ENCODE measurements around the gene IFNW1.
A peak's percentile ranks its signal among the peaks of the same experiment; 100 is the strongest.

Gene IFNW1

DNA sequence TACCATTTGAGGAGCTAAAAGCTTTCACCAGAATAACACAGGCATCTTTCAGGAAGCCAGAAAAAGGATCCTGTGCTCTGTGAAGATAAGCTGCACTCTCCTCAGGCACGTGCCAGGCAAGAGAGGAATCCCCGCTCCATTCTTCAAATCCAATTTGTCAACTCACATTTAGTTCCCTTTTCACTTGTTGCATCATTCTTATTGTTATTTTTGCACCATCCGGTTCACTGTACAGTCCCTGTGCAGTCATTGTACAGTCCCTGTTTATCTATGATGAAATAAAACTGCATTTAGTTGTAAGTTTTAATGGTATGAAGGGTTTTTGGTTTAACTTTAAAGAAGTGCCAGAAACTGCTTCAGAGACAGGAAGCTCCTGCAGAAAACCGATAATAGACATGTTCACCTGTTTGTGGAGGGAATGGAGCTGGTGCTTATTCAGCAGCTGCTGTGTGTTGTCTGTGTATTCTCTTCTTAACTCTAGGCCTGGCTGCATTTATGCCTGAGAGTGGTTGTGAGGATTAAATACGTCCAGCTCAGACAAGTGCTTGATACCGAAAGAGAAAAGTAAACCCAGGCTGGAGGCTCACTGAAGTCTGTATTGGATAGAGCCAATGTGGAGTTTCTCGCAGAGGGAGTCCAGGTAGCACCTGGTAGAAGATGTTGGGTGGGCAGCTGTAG lies 22.4 kb downstream of the IFNW1 start:
- H3K27ac ChIP-seq: peak overlapping the region; percentile 65
- no peaks in the 10 kb centered on the region for H3K36me3 ChIP-seq
- no peaks in the 10 kb centered on the region for H3K27me3 ChIP-seq
- TF ChIP-seq, protein P1, sequence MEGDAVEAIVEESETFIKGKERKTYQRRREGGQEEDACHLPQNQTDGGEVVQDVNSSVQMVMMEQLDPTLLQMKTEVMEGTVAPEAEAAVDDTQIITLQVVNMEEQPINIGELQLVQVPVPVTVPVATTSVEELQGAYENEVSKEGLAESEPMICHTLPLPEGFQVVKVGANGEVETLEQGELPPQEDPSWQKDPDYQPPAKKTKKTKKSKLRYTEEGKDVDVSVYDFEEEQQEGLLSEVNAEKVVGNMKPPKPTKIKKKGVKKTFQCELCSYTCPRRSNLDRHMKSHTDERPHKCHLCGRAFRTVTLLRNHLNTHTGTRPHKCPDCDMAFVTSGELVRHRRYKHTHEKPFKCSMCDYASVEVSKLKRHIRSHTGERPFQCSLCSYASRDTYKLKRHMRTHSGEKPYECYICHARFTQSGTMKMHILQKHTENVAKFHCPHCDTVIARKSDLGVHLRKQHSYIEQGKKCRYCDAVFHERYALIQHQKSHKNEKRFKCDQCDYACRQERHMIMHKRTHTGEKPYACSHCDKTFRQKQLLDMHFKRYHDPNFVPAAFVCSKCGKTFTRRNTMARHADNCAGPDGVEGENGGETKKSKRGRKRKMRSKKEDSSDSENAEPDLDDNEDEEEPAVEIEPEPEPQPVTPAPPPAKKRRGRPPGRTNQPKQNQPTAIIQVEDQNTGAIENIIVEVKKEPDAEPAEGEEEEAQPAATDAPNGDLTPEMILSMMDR (IDR thresholded peaks at IDR 0.05): no peak
- H3K4me3 ChIP-seq (ENCODE audit: low read depth in 1 of 2, low read length in 1 of 2): peak overlapping the region in 1 of 2 experiments; percentile 11
- no peaks in the 10 kb centered on the region for H3K9me3 ChIP-seq
- H3K4me1 ChIP-seq (ENCODE audit: control insufficient read depth in 1 of 2, insufficient read depth in 1 of 2, low read depth in 1 of 2, low read length in 1 of 2): peaks cover 13 to 19% of the 10 kb centered on the region in 2 experiments

DNA sequence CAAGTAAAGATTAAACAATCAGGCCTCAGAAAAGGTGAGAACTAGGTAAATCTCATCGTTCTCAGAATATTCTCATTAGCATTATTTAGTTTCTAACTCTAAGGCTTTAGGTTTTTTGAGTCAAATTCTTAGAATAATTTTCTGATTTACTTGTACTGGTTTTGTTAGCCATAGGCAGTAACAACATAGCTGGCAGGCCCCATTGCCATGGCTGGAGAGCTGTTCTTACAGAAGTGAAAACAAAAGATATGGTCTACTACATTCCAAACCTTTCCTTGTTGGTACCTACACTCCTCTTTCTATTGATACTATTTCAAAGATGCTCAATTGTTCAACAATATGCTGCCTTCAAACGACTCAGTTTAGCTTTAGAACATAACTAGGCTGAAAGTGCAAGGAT lies 27.3 kb downstream of the IFNW1 start:
- Histone ChIP-seq H3K4me1 (ENCODE audit: control insufficient read depth in 1 of 2, insufficient read depth in 1 of 2, low read depth in 1 of 2, low read length in 1 of 2) (peaks cover 8 to 10% of the 10 kb centered on the region in 2 experiments), H3K9me3 (no peaks in the 10 kb centered on the region), H3K27me3 (no peaks in the 10 kb centered on the region), H3K36me3 (no peaks in the 10 kb centered on the region), H3K4me3 (ENCODE audit: low read depth in 1 of 2, low read length in 1 of 2) (no peak overlapping the region), H3K27ac (no peak overlapping the region)
- TF ChIP-seq, protein P1 (IDR thresholded peaks at IDR 0.05): no peak

DNA sequence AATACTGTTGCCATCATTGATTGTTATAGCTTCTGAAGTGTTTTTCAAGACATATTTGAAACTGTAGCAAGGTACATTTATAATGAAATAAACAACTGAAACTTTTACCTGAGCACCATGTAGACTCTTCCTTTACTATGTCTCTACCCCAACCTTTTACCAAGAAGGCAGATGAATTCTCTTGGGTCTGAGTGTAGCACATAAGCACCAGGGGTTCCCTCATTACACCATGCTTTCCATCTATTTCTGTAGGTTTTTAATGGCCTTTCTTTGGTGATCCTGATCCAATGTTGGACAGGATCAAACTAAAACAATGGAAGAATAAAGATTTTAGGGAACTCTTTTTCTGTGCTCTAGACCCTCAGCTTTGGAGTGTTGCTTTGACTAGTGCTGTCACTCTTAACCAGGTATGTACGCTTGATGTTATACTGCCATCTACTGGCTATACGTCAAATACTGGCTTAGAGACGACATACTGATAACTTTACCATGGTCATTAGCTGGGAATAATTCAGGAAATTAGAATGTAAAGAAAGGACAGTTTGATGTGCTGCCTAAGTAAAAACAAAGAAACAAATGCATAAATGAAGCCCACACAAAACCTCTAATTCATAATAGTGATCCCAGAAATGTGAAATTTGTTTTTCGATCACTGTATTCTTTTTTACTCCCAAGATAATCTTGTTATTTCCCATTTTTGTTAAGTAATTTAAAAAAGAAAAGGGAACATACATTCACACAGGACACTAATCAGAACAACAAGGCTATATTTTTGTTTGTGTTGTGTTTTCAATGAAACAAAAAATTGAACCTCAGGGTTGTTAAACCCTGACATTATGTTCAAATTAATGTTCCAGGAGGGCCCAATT lies 30.7 kb downstream of the IFNW1 start:
- no peak overlapping the region for H3K4me3 ChIP-seq (ENCODE audit: low read depth in 1 of 2, low read length in 1 of 2)
- no peaks in the 10 kb centered on the region for H3K36me3 ChIP-seq
- H3K4me1 ChIP-seq (ENCODE audit: control insufficient read depth in 1 of 2, insufficient read depth in 1 of 2, low read depth in 1 of 2, low read length in 1 of 2): no peaks in the 10 kb centered on the region
- no peak overlapping the region for H3K27ac ChIP-seq
- TF ChIP-seq, protein P1 (IDR thresholded peaks at IDR 0.05): peak; percentile 81
- H3K9me3 ChIP-seq: no peaks in the 10 kb centered on the region
- H3K27me3 ChIP-seq: no peaks in the 10 kb centered on the region

DNA sequence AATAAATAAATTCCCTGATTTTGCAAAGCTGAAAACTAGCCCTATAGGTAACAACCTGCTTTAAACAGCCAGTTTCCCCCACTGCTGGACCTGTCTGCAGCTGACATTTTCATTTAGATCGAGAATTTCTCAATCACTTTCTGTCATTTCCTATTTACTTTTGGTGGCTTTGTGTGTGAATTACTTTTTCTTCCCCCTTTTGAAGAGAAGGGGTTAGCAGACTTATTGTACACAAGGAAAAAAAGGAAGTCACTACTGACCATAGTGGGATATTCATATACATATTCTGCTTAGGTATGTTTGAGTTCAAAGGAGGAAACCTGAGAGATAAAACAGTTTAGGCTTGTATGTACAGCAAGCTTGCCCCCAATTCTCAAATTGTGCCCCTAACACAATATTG lies 36.8 kb downstream of the IFNW1 start:
- H3K36me3 ChIP-seq: no peaks in the 10 kb centered on the region
- peaks cover 15 to 25% of the 10 kb centered on the region in 2 experiments for H3K4me1 ChIP-seq (ENCODE audit: control insufficient read depth in 1 of 2, insufficient read depth in 1 of 2, low read depth in 1 of 2, low read length in 1 of 2)
- TF ChIP-seq, protein P1 (IDR thresholded peaks at IDR 0.05): no peak
- peak overlapping the region; percentile 1 to 36 for H3K4me3 ChIP-seq (ENCODE audit: low read depth in 1 of 2, low read length in 1 of 2)
- peak overlapping the region; percentile 94 for H3K27ac ChIP-seq
- no peaks in the 10 kb centered on the region for H3K27me3 ChIP-seq
- H3K9me3 ChIP-seq: no peaks in the 10 kb centered on the region

DNA sequence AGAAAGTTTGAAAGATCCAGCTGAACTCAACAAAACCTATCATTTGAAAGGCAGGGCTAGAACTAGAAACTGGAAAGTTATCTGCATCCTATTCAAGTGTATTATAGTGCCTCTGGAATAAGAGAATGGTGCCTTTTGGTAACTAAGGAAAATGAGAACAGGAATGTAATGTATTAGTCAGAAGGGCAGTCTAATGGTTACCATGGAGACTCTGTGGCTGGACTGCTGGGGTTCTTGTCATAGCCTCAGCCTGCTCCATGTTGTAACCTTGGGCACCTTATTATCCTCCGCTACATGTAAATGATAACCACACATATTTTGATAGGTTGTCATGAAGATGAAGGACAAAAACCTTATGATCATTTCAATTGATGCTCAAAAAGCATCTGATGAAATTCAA lies 39.3 kb downstream of the IFNW1 start:
- H3K4me1 ChIP-seq (ENCODE audit: control insufficient read depth in 1 of 2, insufficient read depth in 1 of 2, low read depth in 1 of 2, low read length in 1 of 2): peaks cover 20 to 36% of the 10 kb centered on the region in 2 experiments
- H3K27ac ChIP-seq: no peak overlapping the region
- no peaks in the 10 kb centered on the region for H3K36me3 ChIP-seq
- H3K4me3 ChIP-seq (ENCODE audit: low read depth in 1 of 2, low read length in 1 of 2): no peak overlapping the region
- TF ChIP-seq, protein P1 (IDR thresholded peaks at IDR 0.05): no peak
- no peaks in the 10 kb centered on the region for H3K9me3 ChIP-seq
- no peaks in the 10 kb centered on the region for H3K27me3 ChIP-seq
